Measurements from ENCODE around the gene OIP5.
"Not testable (repeated sequence)": the region's sequence is repeated elsewhere in the genome, so short reads cannot be mapped to it uniquely, and the experiment has no call there.

OIP5 gene

DNA sequence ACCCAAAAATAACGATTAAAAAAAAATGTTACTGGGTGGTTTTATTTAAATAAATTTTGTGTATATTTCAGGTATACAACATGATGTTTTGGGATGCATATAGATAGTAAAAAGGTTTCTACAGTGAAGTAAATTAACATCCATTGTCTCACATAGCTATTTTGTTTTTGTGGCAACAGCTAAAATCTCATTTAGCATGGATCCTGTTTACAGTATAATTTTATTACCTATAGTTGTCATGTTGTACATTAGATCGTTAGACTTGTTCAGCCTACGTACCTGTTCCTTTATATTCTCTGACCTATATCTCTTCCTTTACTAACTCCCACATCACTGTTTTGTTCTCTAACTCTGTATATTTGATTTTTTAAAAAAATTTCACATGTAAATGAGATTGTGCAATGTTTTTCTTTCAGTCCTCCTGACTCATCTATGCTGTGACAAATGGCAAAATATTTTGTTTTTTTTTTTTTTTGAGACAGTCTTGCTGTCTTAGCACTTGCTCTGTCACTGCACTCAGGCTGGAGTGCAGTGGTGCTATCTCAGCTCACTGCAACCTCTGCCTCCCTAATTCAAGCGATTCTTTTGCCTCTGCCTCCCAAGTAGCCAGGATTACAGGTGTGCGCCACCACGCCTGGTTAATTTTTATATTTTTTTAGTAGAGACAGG, 45.6 kb downstream of the OIP5 start:
- DNase-seq (ENCODE audit: low read depth): no peak

DNA sequence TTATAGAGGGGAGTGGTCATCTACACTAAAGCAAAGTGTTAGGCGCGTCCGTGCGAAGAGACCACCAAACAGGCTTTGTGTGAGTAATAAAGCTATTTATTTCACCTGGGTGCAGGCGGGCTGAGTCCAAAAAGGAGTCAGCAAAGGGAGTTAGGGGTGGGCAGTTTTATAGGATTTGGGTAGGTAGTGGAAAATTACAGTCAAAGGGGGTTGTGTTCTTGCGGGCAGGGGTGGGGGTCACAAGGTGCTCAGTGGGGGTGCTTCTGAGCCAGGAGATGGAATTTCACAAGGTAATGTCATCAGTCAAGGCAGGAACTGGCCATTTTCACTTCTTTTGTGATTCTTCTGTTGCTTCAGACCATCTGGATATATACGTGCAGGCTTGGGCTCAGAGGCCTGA, 47.1 kb downstream of the OIP5 start:
- DNase-seq (ENCODE audit: low read depth): no peak
- TF ChIP-seq, protein P1, sequence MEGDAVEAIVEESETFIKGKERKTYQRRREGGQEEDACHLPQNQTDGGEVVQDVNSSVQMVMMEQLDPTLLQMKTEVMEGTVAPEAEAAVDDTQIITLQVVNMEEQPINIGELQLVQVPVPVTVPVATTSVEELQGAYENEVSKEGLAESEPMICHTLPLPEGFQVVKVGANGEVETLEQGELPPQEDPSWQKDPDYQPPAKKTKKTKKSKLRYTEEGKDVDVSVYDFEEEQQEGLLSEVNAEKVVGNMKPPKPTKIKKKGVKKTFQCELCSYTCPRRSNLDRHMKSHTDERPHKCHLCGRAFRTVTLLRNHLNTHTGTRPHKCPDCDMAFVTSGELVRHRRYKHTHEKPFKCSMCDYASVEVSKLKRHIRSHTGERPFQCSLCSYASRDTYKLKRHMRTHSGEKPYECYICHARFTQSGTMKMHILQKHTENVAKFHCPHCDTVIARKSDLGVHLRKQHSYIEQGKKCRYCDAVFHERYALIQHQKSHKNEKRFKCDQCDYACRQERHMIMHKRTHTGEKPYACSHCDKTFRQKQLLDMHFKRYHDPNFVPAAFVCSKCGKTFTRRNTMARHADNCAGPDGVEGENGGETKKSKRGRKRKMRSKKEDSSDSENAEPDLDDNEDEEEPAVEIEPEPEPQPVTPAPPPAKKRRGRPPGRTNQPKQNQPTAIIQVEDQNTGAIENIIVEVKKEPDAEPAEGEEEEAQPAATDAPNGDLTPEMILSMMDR (IDR thresholded peaks at IDR 0.05; ENCODE audit: insufficient read depth, low read depth, low read length, missing control alignments): no peak
- H3K4me3 ChIP-seq (ENCODE audit: low read depth, low read length): peak overlapping the region; percentile 100

More for the DNA sequence above, 45.6 kb downstream of the OIP5 start:
- no peak overlapping the region for H3K4me3 ChIP-seq (ENCODE audit: low read depth, low read length)
- TF ChIP-seq, protein P1 (IDR thresholded peaks at IDR 0.05; ENCODE audit: insufficient read depth, low read depth, low read length, missing control alignments): no peak

DNA sequence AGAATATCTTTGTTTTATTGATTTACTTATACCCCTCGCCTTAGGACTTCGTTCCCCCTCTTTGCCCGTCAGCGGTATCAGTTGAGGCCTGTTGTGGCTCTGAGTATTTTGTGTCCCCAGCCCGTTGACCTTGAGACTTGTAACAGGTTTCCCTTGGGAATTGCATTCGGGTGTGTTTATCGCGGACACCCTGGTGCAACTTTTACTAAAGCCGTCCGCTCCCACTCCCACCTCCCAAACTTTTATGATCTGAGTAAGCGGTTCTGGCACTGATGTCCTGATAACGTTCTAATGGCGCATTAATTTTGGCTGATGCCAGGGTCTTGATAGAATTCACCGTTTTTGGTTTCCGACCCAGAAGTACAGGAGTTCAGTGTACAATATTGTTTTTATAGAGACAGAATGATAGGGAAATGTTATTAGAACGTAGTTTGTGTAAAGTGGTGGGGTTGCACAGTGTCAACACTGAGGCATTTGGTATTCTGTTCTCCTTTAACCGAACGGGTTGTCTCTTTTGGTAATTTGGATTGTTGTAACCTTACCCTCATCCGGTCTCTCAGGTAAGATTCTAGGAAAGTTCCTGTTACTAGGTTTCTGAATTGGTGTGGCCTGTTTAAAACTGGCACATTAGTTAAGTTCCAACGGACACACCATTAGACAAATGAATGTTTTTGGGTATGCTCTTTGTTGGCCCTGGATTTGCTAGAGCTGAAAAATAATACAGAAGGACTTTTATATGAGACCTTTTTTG, 47.8 kb downstream of the OIP5 start:
- TF ChIP-seq, protein P1 (IDR thresholded peaks at IDR 0.05; ENCODE audit: insufficient read depth, low read depth, low read length, missing control alignments): no peak
- H3K4me3 ChIP-seq (ENCODE audit: low read depth, low read length): peak overlapping the region; percentile 100
- DNase-seq (ENCODE audit: low read depth): peak; percentile 45

DNA sequence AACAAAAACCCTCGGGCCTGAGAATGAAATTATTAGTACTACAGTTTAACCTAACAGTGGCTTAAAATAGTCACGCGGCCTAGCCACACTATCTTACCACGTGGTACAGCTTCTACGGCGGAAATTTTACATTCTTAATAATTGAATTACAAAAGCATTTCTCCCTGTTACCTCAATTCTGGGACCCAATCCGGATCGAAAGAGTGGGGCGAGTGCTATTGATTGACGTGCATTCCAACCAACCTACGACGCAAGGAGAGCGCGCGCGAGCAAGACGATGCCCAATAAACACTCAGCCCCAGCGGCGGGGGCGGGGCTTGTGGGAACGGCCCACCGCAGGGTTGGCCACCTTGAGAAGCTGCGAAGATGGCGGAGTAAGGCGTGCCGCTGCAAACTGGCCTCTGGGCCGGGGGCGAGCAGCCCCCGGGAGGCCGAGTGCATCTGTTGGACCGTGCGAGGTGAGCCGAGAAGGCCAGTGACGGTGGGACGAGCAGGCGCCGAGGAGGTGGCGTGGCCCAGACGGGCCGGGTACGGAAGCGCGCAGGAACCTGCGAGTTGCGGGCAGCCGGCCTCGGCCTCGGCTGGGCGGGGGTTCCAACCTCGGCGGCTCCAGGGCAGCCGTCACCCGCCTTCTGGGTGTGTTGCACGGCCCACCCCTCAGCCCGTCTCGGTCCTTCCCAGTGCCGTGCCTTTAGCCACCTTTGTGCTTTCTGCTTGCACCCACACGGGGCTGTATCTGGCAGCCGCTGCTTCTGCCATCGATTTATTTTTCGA, 48.6 kb downstream of the OIP5 start:
- DNase-seq (ENCODE audit: low read depth): peak; percentile 100
- peak overlapping the region; percentile 100 for H3K4me3 ChIP-seq (ENCODE audit: low read depth, low read length)
- TF ChIP-seq, protein P1 (IDR thresholded peaks at IDR 0.05; ENCODE audit: insufficient read depth, low read depth, low read length, missing control alignments): no peak

DNA sequence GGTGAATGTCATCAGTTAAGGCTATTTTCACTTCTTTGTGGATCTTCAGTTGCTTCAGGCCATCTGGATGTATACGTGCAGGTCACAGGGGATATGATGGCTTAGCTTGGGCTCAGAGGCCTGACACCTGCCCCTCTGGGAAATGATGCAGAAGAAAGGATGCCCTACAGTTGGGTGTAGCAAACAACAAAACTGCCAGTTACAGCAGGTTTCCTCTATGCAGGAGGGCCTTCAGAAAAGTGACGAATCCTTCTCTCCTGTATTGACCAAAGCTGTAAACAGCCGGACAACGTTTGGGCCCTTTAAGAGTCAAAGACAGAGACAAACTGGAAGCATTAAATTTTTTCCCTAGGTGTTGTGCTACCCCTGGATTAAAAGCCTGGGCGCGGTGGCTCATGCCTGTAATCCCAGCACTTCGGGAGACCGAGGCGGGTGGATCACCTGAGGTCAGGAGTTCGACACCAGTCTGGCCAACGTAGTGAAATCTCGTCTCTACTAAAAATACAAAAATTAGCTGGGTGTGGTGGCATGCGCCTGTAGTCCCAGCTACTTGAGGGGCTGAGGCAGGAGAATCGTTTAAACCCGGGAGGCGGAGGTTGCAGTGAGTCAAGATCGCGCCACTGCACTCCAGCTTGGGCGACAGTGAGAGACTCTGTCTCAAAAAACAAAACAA, 49.3 kb downstream of the OIP5 start:
- H3K4me3 ChIP-seq (ENCODE audit: low read depth, low read length): peak overlapping the region; percentile 66
- not testable (repeated sequence) for DNase-seq (ENCODE audit: low read depth)

DNA sequence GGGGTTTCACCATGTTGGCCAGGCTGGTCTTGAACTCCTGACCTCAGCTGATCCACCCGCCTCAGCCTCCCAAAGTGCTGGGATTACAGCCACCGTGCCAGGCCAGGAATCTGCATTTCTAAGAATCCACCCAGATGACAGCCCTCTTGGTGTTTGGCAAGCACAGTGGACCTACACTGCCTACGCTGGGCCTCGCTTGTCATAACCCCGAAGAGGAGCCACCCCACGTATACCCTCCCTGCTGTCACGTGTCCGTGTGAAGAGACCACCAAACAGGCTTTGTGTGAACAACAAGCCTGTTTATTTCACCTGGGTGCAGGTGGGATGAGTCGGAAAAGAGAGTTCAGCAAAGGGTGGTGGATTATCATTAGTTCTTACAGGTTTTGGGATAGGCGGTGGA, 50.0 kb downstream of the OIP5 start:
- not testable (repeated sequence) for DNase-seq (ENCODE audit: low read depth); H3K4me3 ChIP-seq (ENCODE audit: low read depth, low read length)

DNA sequence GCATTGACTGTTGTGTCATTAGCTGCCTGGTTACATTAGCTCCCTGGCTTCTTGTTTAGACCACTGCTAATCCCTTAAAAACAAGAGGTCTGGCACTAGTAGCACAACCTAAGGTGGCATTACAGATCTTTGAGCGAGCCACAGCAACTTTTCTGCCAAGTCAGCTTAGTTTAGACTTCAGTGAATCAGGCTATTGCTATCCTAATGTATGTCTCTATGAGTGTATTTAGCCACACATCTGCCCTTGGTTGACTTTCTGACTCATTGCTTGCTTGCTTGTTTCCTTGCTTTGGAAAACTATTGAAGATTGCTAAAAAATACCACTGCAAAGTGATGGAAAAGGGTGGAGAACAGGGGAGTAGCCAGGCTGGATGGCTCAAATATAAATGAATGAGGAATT, 51.2 kb downstream of the OIP5 start:
- DNase-seq (ENCODE audit: low read depth): no peak
- no peak overlapping the region for H3K4me3 ChIP-seq (ENCODE audit: low read depth, low read length)

More for the DNA sequence above, 51.2 kb downstream of the OIP5 start:
- TF ChIP-seq, protein P1 (IDR thresholded peaks at IDR 0.05; ENCODE audit: insufficient read depth, low read depth, low read length, missing control alignments): no peak

Measured in GM12865 (cell line).